Gastrocnemius medialis (tissue), 4 donors: ENCODE results near the gene MAT1A.

Experiments
- POLR2A ChIP-seq, 2 donors: fragments of 450-650 bp; IDR thresholded peaks; one replicate each; pipeline ENCODE4 v1.6.1; 2017; ENCODE audit warnings: antibody characterized with exemption in 2 of 2, mild to moderate bottlenecking in 2 of 2, moderate library complexity in 2 of 2
- TF ChIP-seq, protein P1 (sequence below), 5 experiments: fragments of 450-650 bp in 3 of 5; fragments of 200-600 bp in 2 of 5; sonication (generic) in 2 of 5; IDR thresholded peaks in 4 of 5; conservative IDR thresholded peaks in 1 of 5; 1 replicate in 4 of 5; 2 replicates in 1 of 5; pipeline ENCODE4 v1.5.1; 2016 to 2019; ENCODE audit warnings: antibody characterized with exemption in 5 of 5, mild to moderate bottlenecking in 3 of 5, moderate library complexity in 3 of 5

- TF ChIP-seq, protein P1, sequence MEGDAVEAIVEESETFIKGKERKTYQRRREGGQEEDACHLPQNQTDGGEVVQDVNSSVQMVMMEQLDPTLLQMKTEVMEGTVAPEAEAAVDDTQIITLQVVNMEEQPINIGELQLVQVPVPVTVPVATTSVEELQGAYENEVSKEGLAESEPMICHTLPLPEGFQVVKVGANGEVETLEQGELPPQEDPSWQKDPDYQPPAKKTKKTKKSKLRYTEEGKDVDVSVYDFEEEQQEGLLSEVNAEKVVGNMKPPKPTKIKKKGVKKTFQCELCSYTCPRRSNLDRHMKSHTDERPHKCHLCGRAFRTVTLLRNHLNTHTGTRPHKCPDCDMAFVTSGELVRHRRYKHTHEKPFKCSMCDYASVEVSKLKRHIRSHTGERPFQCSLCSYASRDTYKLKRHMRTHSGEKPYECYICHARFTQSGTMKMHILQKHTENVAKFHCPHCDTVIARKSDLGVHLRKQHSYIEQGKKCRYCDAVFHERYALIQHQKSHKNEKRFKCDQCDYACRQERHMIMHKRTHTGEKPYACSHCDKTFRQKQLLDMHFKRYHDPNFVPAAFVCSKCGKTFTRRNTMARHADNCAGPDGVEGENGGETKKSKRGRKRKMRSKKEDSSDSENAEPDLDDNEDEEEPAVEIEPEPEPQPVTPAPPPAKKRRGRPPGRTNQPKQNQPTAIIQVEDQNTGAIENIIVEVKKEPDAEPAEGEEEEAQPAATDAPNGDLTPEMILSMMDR (IDR thresholded peaks at IDR 0.05 in 4 of 5, conservative IDR thresholded peaks at IDR 0.05 in 1 of 5): no peak
- TF ChIP-seq POLR2A (IDR thresholded peaks at IDR 0.05): no peak
Measured at GRCh38 chr10:80320377-80320776, 30.9 kb upstream of the MAT1A start.
